H1 (cell line): ENCODE results near the gene MUC5AC. TPM values are rescaled to one million over a fixed set of nuclear protein-coding genes. Genes with fewer than 3 reads are reported as not detected.

Experiments
- CTCF ChIA-PET: fragments of 300-600 bp; sonication (Branson Sonifier 250); formaldehyde crosslinking; loops from one replicate; lab custom pipeline; 2021; ENCODE audit not compliant: partially characterized antibody; lab: Charles Lee
- POLR2A ChIA-PET: fragments of 300-600 bp; sonication (Branson Sonifier 250); formaldehyde crosslinking; loops from one replicate; lab custom pipeline; 2021; ENCODE audit warnings: inconsistent platforms; ENCODE audit not compliant: partially characterized antibody; lab: Charles Lee
- DNase-seq, 2 experiments: peaks; one replicate each; pipeline versions ENCODE4 v3.0.0 to v3.0.0-alpha.2; 2010 to 2022; ENCODE audit warnings: low spot score in 2 of 2, low read depth in 1 of 2, mixed read lengths in 1 of 2
- FAIRE-seq: peaks from 2 replicates; lab custom pipeline; 2011; peaks lifted over from hg19 to GRCh38; lab: Jason Lieb, UNC
- H2AFZ ChIP-seq: 2 replicates; pipeline ENCODE4 v1.8.1; 2012; ENCODE audit warnings: low read length, inconsistent platforms
- H2AK5ac ChIP-seq: 2 replicates; pipeline ENCODE4 v1.6.1; 2013; ENCODE audit warnings: low read depth, low read length
- H2BK120ac ChIP-seq: replicated peaks from 2 replicates; pipeline ENCODE3; 2013; ENCODE audit warnings: low read depth, low read length, inconsistent platforms
- H2BK12ac ChIP-seq: 2 replicates; pipeline ENCODE4 v1.6.1; 2013; ENCODE audit warnings: low read depth, low read length
- H2BK15ac ChIP-seq: 2 replicates; pipeline ENCODE4 v1.6.1; 2013; ENCODE audit warnings: low read length
- H2BK20ac ChIP-seq: 2 replicates; pipeline ENCODE4 v1.6.1; 2013; ENCODE audit warnings: low read length
- H2BK5ac ChIP-seq: 2 replicates; pipeline ENCODE4 v1.6.1; 2013; ENCODE audit warnings: low read depth, low read length
- H3K14ac ChIP-seq: 2 replicates; pipeline ENCODE4 v1.6.1; 2013; ENCODE audit warnings: inconsistent platforms; ENCODE audit not compliant: insufficient read length
- H3K18ac ChIP-seq: 2 replicates; pipeline ENCODE4 v1.6.1; 2013; ENCODE audit warnings: low read length; ENCODE audit errors: extremely low read depth
- H3K23ac ChIP-seq: 2 replicates; pipeline ENCODE4 v1.6.1; 2013; ENCODE audit warnings: inconsistent platforms; ENCODE audit not compliant: insufficient read length
- H3K23me2 ChIP-seq: 2 replicates; pipeline ENCODE4 v1.6.1; 2013; ENCODE audit warnings: low read depth, low read length
- H3K27ac ChIP-seq: 2 replicates; pipeline ENCODE4 v1.6.1; 2011; ENCODE audit warnings: low read depth, low read length, inconsistent platforms
- H3K27me3 ChIP-seq, 4 experiments: replicated peaks in 1 of 4; 1 replicate in 1 of 4; 2 replicates in 3 of 4; pipeline versions ENCODE4 v1.6.1 to v1.8.1; 2011 to 2013; ENCODE audit warnings: low read length in 3 of 4, mild to moderate bottlenecking in 3 of 4, inconsistent platforms in 2 of 4, mixed read lengths in 2 of 4, moderate library complexity in 1 of 4; ENCODE audit not compliant: control insufficient read depth in 3 of 4, insufficient read depth in 3 of 4; ENCODE audit errors: extremely low read depth in 1 of 4
- H3K36me3 ChIP-seq, 4 experiments: 2 replicates each; pipeline versions ENCODE4 v1.6.1 to v1.8.1; 2011 to 2013; ENCODE audit warnings: mild to moderate bottlenecking in 4 of 4, low read length in 3 of 4, moderate library complexity in 2 of 4, control low read depth in 1 of 4, inconsistent platforms in 1 of 4; ENCODE audit not compliant: insufficient read depth in 4 of 4, control insufficient read depth in 2 of 4
- H3K4ac ChIP-seq: replicated peaks from 2 replicates; pipeline ENCODE3; 2013; ENCODE audit warnings: low read length, low read depth, mixed read lengths, inconsistent platforms; ENCODE audit not compliant: insufficient read length
- H3K4me1 ChIP-seq, 4 experiments: replicated peaks in 1 of 4; 1 replicate in 1 of 4; 2 replicates in 3 of 4; pipeline versions ENCODE4 v1.6.1 to v1.8.1; 2011 to 2013; ENCODE audit warnings: low read length in 3 of 4, inconsistent platforms in 2 of 4, mixed read lengths in 1 of 4; ENCODE audit not compliant: insufficient read depth in 4 of 4, control insufficient read depth in 3 of 4
- H3K4me2 ChIP-seq, 2 experiments: 2 replicates each; pipeline versions ENCODE4 v1.6.1 to v1.8.1; 2011 to 2013; ENCODE audit warnings: low read depth in 2 of 2, low read length in 2 of 2, control low read depth in 1 of 2, inconsistent platforms in 1 of 2, mild to moderate bottlenecking in 1 of 2; ENCODE audit not compliant: insufficient read depth in 1 of 2
- H3K4me3 ChIP-seq, 4 experiments: fragments of 200-600, 300-600 bp in 1 of 4; sonication (generic), shearing (Covaris generic), sonication (Bioruptor Twin) in 1 of 4; 2 replicates each; pipeline versions ENCODE4 v1.5.1 to v1.8.1; 2011 to 2016; ENCODE audit warnings: low read length in 4 of 4, low read depth in 3 of 4, control low read depth in 2 of 4, inconsistent platforms in 2 of 4, mild to moderate bottlenecking in 2 of 4, mixed read lengths in 1 of 4, moderate library complexity in 1 of 4; ENCODE audit not compliant: insufficient read depth in 2 of 4; ENCODE audit errors: extremely low read depth in 1 of 4
- H3K56ac ChIP-seq: replicated peaks from 2 replicates; pipeline ENCODE3; 2013; ENCODE audit warnings: low read depth, mild to moderate bottlenecking, mixed read lengths, low read length, inconsistent platforms; ENCODE audit not compliant: insufficient read length
- H3K79me1 ChIP-seq: 2 replicates; pipeline ENCODE4 v1.6.1; 2013; ENCODE audit warnings: low read depth, low read length, control low read depth
- H3K79me2 ChIP-seq, 2 experiments: 2 replicates each; pipeline versions ENCODE4 v1.6.1 to v1.8.1; 2012 to 2013; ENCODE audit warnings: low read length in 2 of 2, mild to moderate bottlenecking in 2 of 2, inconsistent platforms in 1 of 2; ENCODE audit not compliant: insufficient read depth in 2 of 2, control insufficient read depth in 1 of 2
- H3K9ac ChIP-seq, 4 experiments: replicated peaks in 1 of 4; 1 replicate in 1 of 4; 2 replicates in 3 of 4; pipeline versions ENCODE4 v1.6.1 to v1.8.1; 2011 to 2013; ENCODE audit warnings: low read depth in 3 of 4, low read length in 3 of 4, control low read depth in 2 of 4, mild to moderate bottlenecking in 2 of 4, moderate library complexity in 2 of 4, inconsistent platforms in 1 of 4; ENCODE audit errors: extremely low read depth in 1 of 4
- H3K9me3 ChIP-seq, 2 experiments: 2 replicates each; pipeline versions ENCODE4 v1.6.1 to v1.8.1; 2012 to 2013; ENCODE audit warnings: mild to moderate bottlenecking in 2 of 2, moderate library complexity in 2 of 2, control low read depth in 1 of 2, inconsistent platforms in 1 of 2, low read depth in 1 of 2, low read length in 1 of 2, mixed read lengths in 1 of 2; ENCODE audit not compliant: insufficient read depth in 2 of 2
- H4K20me1 ChIP-seq, 2 experiments: replicated peaks in 1 of 2; 2 replicates each; pipeline versions ENCODE3 to v1.8.1; 2011 to 2013; ENCODE audit warnings: inconsistent platforms in 2 of 2, low read length in 2 of 2, mild to moderate bottlenecking in 1 of 2; ENCODE audit not compliant: insufficient read depth in 2 of 2, control insufficient read depth in 1 of 2
- H4K5ac ChIP-seq: 2 replicates; pipeline ENCODE4 v1.6.1; 2013; ENCODE audit warnings: low read length, low read depth, mixed read lengths, inconsistent platforms; ENCODE audit not compliant: insufficient read length
- H4K8ac ChIP-seq: 2 replicates; pipeline ENCODE4 v1.8.0; 2013; ENCODE audit warnings: mild to moderate bottlenecking, moderate library complexity, low read length, inconsistent platforms; ENCODE audit not compliant: insufficient read depth; ENCODE audit errors: extremely low read depth
- H4K91ac ChIP-seq: replicated peaks from 2 replicates; pipeline ENCODE3; 2013; ENCODE audit warnings: low read length, mixed read lengths, inconsistent platforms; ENCODE audit not compliant: insufficient read length
- BCL11A ChIP-seq, 2 experiments: IDR thresholded peaks; one replicate each; pipeline ENCODE4 v1.6.1; 2011; ENCODE audit warnings: low read depth in 2 of 2, low read length in 2 of 2, mild to moderate bottlenecking in 2 of 2
- BRCA1 ChIP-seq: IDR thresholded peaks from 2 replicates; pipeline ENCODE4 v1.6.1; 2012; ENCODE audit warnings: low read depth, low read length, improper control_type of control experiment
- CBX5 ChIP-seq: fragments of 300-800, 300-1000 bp; sonication (generic); IDR thresholded peaks from 2 replicates; pipeline ENCODE4 v1.7.1; 2016; ENCODE audit warnings: antibody characterized with exemption, low read length, low read depth
- CEBPB ChIP-seq: IDR thresholded peaks from 2 replicates; pipeline ENCODE4 v1.6.1; 2012; ENCODE audit warnings: low read depth, low read length
- CREB1 ChIP-seq: IDR thresholded peaks from 2 replicates; pipeline ENCODE4 v1.6.1; 2012; ENCODE audit warnings: inconsistent platforms
- CTBP2 ChIP-seq: IDR thresholded peaks from 2 replicates; pipeline ENCODE4 v1.7.0; 2011; ENCODE audit warnings: borderline replicate concordance, mild to moderate bottlenecking, moderate library complexity, mixed read lengths, low read length; ENCODE audit not compliant: insufficient read depth, insufficient read length
- JUND ChIP-seq: IDR thresholded peaks from 2 replicates; pipeline ENCODE4 v1.6.1; 2011; ENCODE audit warnings: mild to moderate bottlenecking, improper control_type of control experiment, low read length
- POLR2A ChIP-seq, 2 experiments: IDR thresholded peaks; 1 replicate in 1 of 2; 2 replicates in 1 of 2; pipeline ENCODE4 v1.6.1; 2011; ENCODE audit warnings: low read depth in 2 of 2, low read length in 2 of 2, mild to moderate bottlenecking in 2 of 2; ENCODE audit errors: control extremely low read depth in 1 of 2
- POLR2AphosphoS5 ChIP-seq: IDR thresholded peaks from 2 replicates; pipeline ENCODE4 v1.6.1; 2011; ENCODE audit warnings: low read depth, low read length
- RNF2 ChIP-seq: fragments of 200-900, 300-1000 bp; sonication (generic); IDR thresholded peaks from 2 replicates; pipeline ENCODE4 v1.7.1; 2016; ENCODE audit warnings: borderline replicate concordance, low read depth, mild to moderate bottlenecking, antibody characterized with exemption, low read length; ENCODE audit not compliant: poor library complexity, severe bottlenecking; ENCODE audit errors: missing control alignments
- SAP30 ChIP-seq: fragments of 300-600 bp; sonication (generic); IDR thresholded peaks from 2 replicates; pipeline ENCODE4 v1.7.1; 2012; ENCODE audit warnings: low read length, moderate library complexity, mild to moderate bottlenecking, inconsistent platforms; ENCODE audit not compliant: insufficient read depth, insufficient replicate concordance
- SP1 ChIP-seq: IDR thresholded peaks from 2 replicates; pipeline ENCODE4 v1.6.1; 2011; ENCODE audit warnings: low read depth, low read length
- SP2 ChIP-seq: IDR thresholded peaks from 2 replicates; pipeline ENCODE4 v1.6.1; 2012; ENCODE audit warnings: mild to moderate bottlenecking, low read length, inconsistent platforms
- SUZ12 ChIP-seq: fragments of 200-600 bp; sonication (generic); IDR thresholded peaks from 2 replicates; pipeline ENCODE4 v1.6.1; 2012; ENCODE audit warnings: mild to moderate bottlenecking, inconsistent platforms, low read length, moderate library complexity, mixed read lengths
- TAF1 ChIP-seq: IDR thresholded peaks from 2 replicates; pipeline ENCODE4 v1.6.1; 2011; ENCODE audit warnings: mild to moderate bottlenecking, low read depth, low read length
- TBP ChIP-seq: IDR thresholded peaks from 2 replicates; pipeline ENCODE4 v1.6.1; 2011; ENCODE audit warnings: low read depth, low read length, improper control_type of control experiment
- WGBS, 2 experiments: shearing (Covaris generic) in 1 of 2; methylation state at CpG; one replicate each; pipeline versions ENCODE4 v1.1.6 to v1.1.7; 2013 to 2015; ENCODE audit warnings: low lambda C conversion rate in 2 of 2, mixed read lengths in 2 of 2, inconsistent platforms in 1 of 2, low coverage in 1 of 2, missing lambda C conversion rate in 1 of 2; ENCODE audit not compliant: insufficient replicate concordance in 2 of 2, insufficient coverage in 1 of 2, insufficient read length in 1 of 2; ENCODE audit errors: extremely low coverage in 1 of 2, missing lambda C conversion rate in 1 of 2; 5-methylcytosine and 5-hydroxymethylcytosine counted together
- polyA plus RNA-seq, 7 experiments: library from polyadenylated mRNA; depleted of rRNA in 3 of 7; stranded (reverse) in 5 of 7; unstranded in 2 of 7; fragments of >200 nt in 5 of 7; fragments of 200-250 nt in 2 of 7; gene quantifications; 1 replicate in 5 of 7; 2 replicates in 1 of 7; 4 replicates in 1 of 7; pipeline versions ENCODE4 v1.2.1 to v1.2.3, GENCODE V29; 2011 to 2013; ENCODE audit warnings: missing spikeins in 2 of 7, mixed read lengths in 2 of 7
- total RNA-seq: library from RNA; stranded (reverse); fragmentation: NEBNext Ultra II Directional; extraction: Animal tissue kit (Norgen Biotek cat#: 25700); gene quantifications from 2 replicates; pipeline ENCODE4 v1.2.1, GENCODE V29; 2021

Gene MUC5AC
- total and polyA plus RNA-seq, 2 of the 8 experiments (the other 6 are each of a cell fraction or from before 2014, with no cell fraction given) = not detected

- H4K8ac ChIP-seq = no peak overlapping the region
- no peaks in the 10 kb centered on the region for H3K79me1 ChIP-seq
- H2AFZ ChIP-seq = no peak overlapping the region
- no peak overlapping the region for H2BK5ac ChIP-seq
- no peak overlapping the region for H3K14ac ChIP-seq
- ChIA-PET CTCF (no interaction called here), POLR2A (no interaction called here)
- no peak overlapping the region for H4K5ac ChIP-seq
- H3K4me1 ChIP-seq = no peaks in the 10 kb centered on the region
- no peaks in the 10 kb centered on the region for H3K36me3 ChIP-seq
- no peak overlapping the region for H4K91ac ChIP-seq
- no peak overlapping the region for H3K4me2 ChIP-seq
- H3K9me3 ChIP-seq = peaks cover 6 to 54% of the 10 kb centered on the region in 2 experiments; a peak in 3 of 4 replicates
- no peak for TF ChIP-seq POLR2A (IDR thresholded peaks at IDR 0.05; ENCODE audit: control extremely low read depth in 1 of 2, low read depth in 2 of 2, low read length in 2 of 2)
- no peak for TF ChIP-seq SP2
- no peak for TF ChIP-seq CREB1
- TF ChIP-seq CBX5 = no peak
- TF ChIP-seq BRCA1 = no peak
- no peak for TF ChIP-seq SAP30
- TF ChIP-seq TBP = no peak
- no peak for TF ChIP-seq BCL11A (IDR thresholded peaks at IDR 0.05; ENCODE audit: low read depth in 2 of 2, low read length in 2 of 2)
- TF ChIP-seq SUZ12 = no peak
- no peak for TF ChIP-seq POLR2AphosphoS5
- TF ChIP-seq TAF1 = no peak
- no peak for TF ChIP-seq SP1
- no peak for TF ChIP-seq RNF2
- no peak for TF ChIP-seq CTBP2
- TF ChIP-seq CEBPB = no peak
- no peak for TF ChIP-seq JUND
- H3K4ac ChIP-seq = no peak overlapping the region
- no peak overlapping the region for H3K18ac ChIP-seq
- no peak overlapping the region for H3K9ac ChIP-seq
- FAIRE-seq = no peak
- no peak overlapping the region for H3K56ac ChIP-seq
- no peak overlapping the region for H2BK120ac ChIP-seq
- H4K20me1 ChIP-seq = peaks cover 0 to 1% of the 10 kb centered on the region in 2 experiments
- DNase-seq = no peak
- WGBS, 2 experiments = 91% methylated on average over 20 of the region's 20 CpGs; no CpG with 5 or more reads in 1 of the 2 experiments
- no peak overlapping the region for H2BK15ac ChIP-seq
- H3K27ac ChIP-seq = no peak overlapping the region
- no peak overlapping the region for H3K4me3 ChIP-seq
- H2BK12ac ChIP-seq = no peak overlapping the region
- no peak overlapping the region for H2AK5ac ChIP-seq
- H2BK20ac ChIP-seq = no peak overlapping the region
- no peaks in the 10 kb centered on the region for H3K79me2 ChIP-seq
- no peaks in the 10 kb centered on the region for H3K23me2 ChIP-seq
- H3K27me3 ChIP-seq = no peaks in the 10 kb centered on the region
- no peak overlapping the region for H3K23ac ChIP-seq
Measured at GRCh38 chr11:1242289-1242688, 84.5 kb downstream of the MUC5AC start.
